GM21447 (cell line): ENCODE results near the gene DZIP1.
"Not testable (repeated sequence)": the region's sequence is repeated elsewhere in the genome, so short reads cannot be mapped to it uniquely, and the experiment has no call there.

Experiments
- ATAC-seq: cut with Tn5 transposase; IDR thresholded peaks from one replicate; pipeline ENCODE4 v1.9.1; 2021; ENCODE audit not compliant: unreplicated experiment

The DZIP1 gene

GRCh38 chr13:95603887-95604555 is 40.5 kb downstream of the DZIP1 start:
- no peak for ATAC-seq

DNA sequence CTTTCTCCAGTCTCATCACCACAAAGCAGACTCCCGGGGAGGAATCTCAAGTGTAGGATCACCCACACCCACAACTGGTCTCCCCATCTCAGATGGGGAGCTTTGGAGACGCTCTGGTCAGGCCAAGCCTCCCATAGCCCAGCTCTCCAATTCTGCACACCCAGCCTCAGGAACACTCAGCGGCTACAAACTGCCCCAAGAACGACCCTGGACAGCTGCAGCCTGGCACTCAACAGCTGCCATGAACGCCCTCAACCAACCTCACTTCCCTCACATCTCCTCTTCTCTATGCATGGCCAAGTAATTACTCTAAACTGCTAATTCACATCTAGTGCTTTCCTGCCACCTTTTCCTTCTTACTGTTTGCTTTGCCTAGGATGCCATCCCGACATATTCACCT is 42.6 kb downstream of the DZIP1 start:
- ATAC-seq: no peak

DNA sequence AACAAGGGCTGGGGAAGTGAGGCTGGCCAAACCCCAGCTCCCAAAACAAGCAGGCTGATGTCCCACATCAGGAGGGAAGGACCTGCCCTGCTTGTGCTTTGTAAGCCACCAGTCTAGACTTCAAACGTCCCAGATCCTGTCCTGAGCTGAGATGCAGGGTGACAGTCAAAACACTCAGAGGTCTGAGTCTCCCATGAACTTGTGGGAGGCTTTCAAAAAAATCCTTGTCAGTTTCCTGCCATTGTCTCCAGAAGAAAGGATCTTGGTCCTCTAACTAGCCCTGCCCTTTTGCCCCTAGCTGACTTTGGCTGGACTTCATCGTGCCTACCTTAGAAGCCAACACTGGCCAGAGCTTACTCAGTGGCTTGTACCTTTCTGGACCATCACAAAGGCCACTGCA is 43.3 kb downstream of the DZIP1 start:
- no peak for ATAC-seq

- ATAC-seq: no peak
Observed at GRCh38 chr13:95596701-95597100, 47.8 kb downstream of the DZIP1 start.

DNA sequence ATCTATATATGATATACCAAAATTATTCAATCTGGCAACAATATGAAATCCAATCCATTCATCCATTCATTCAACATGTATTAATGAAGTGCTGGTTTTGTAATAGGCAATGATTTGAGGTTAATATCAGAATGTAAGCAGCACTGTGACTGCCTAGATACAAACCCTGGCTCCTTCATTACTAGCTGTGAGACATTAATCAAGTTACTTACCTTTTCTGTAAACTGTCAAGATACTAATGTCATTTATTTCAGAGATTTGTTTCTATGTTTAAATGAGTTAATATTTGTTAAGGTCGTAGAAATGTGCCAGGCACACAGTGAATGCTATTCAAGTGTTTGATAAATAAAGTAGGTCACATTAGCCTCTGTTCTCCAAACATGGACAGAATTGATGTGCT is 51.0 kb downstream of the DZIP1 start:
- no peak for ATAC-seq

DNA sequence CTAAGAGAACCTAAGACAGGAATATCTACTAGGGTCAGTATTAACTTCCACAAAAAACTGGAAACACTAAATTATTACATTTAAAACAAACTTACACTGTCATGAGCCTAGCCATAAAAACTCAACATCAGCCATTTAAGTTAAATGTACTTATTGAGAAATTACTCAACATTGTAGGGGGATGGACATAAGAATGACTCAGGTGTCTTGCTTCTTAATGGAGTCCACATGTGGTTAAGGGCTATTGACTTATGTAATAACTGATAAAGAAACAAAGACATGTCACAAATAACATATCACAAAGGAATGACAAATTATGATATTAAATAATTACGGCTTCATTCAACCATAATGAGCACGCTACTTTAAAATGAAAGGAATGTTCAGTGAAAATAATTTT is 55.8 kb downstream of the DZIP1 start:
- ATAC-seq: no peak

DNA sequence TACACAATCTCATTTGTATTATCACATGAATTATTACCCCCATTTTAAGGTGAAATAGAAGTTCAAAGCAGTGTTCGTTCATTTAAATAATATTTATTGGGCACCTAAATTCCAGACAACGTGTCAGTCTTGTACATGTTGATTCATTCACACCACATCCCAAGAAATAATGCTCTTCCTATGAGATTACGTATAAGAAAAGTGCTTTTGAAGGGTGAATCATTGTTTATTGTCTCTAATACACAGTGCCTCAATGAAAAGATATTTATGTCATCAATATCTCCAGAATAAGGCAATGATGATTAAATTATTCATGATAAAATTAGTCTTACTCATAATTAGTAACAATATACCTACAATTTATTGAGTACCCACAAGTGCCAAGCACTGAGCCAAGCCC is 56.4 kb downstream of the DZIP1 start:
- ATAC-seq: no peak

DNA sequence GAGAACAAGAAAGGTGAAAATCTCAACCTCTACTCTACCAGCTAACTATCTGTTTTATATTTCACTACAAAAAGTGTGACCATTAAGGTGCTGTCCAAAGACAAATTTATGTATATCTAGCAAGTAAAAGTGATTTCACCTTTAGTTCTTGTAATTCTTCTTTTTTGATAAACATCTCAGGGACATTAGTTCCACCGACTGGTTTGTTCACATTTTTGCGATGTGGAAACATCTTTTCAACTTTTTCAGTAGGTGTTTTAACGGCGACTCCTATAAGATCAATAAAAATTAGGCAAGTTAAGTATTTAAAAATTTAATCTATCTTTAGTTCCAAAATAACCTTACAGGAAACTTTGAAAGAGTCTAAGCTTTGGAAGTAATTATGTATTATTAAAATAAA is 58.6 kb downstream of the DZIP1 start:
- no peak for ATAC-seq

DNA sequence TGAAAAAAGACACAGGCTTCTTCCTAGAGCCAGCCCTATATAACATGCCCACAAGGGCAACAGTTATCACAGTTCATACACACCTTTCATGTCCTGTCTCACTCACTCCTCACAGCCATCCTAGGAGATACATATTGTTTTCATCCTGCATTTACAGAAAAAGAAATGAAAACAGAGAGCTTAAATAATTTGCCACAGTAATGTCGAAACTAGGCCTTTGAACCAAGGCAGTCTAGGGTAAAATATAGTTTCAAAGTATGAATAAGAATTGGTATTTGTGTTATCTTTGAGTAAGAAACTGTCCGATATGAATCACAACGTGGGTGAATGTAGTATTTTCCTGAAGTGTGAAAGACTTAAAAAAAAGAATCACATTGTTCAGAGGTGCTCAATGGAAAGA is 65.2 kb downstream of the DZIP1 start:
- ATAC-seq: peak; percentile 75

- no peak for ATAC-seq
Observed at GRCh38 chr13:95573221-95573620, 71.3 kb downstream of the DZIP1 start.

- ATAC-seq: no peak
Observed at GRCh38 chr13:95571941-95572340, 72.6 kb downstream of the DZIP1 start.

GRCh38 chr13:95570016-95570415 is 74.5 kb downstream of the DZIP1 start:
- ATAC-seq: no peak

GRCh38 chr13:95568131-95568530 is 76.4 kb downstream of the DZIP1 start:
- ATAC-seq: no peak

GRCh38 chr13:95565758-95566157 is 78.7 kb downstream of the DZIP1 start:
- not testable (repeated sequence) for ATAC-seq

DNA sequence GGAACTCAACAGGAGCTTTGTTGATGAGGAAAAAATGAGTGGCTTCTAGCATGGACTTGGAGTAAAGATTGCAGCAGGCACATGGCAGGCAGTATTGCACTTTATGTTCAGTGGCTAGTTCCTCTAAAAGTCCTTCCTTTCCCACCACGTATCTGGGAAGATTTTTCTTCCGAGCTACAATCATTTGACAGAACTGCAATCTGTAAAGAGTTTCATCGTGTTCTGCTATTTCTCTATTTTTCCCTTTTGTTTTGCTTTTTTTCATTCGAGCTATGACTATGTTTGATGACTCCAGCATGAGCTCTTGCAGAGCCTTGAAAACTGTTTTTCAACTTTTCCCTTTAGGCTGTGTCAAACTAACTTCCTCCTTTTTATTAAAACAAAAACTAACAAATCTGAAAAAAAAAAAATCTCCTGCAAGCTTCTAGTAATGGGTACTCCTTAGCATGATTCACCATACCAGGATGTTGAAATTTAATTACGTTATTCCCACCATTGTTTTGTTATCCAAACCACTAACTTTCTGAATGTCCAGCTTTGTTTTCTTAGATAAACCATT is 79.7 kb downstream of the DZIP1 start:
- no peak for ATAC-seq

DNA sequence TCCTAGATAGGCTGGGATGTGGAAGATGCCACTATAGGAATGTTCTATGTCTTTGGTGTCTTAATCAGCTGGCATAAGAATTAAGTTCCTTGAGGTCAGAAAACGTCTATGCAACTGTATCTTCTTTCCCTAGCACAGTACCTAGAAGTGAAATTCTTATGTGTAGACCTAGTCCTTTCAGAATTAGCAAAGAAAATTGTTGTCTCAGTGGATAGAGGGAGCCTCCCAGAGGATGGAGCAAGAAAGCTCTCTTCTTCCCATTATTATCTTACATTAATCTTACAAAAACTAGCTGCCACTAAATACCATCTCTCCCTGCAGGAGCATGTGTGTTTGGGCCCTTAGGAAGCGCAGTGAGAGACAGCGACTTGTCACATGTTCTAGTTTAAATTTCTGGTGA is 80.4 kb downstream of the DZIP1 start:
- no peak for ATAC-seq

- ATAC-seq: no peak
Observed at GRCh38 chr13:95560387-95560786, 84.1 kb downstream of the DZIP1 start.

DNA sequence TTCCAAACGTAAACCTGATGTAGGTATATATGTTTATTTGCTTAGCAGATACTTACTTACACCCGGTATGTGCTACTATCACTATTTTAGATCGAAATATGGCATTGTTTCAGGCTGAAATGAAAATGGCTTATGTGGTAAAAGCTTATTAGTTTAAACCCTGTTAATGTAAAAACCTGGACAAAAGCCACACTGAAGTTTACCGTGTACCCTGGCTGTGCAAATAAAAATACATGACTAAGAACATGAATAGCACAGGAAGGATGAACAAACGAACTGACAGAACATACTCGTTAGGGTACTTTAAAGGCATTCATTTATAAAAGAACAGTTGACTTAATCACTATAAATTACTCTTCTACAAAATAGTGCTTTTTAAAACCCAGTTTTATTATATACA is 85.4 kb downstream of the DZIP1 start:
- no peak for ATAC-seq

DNA sequence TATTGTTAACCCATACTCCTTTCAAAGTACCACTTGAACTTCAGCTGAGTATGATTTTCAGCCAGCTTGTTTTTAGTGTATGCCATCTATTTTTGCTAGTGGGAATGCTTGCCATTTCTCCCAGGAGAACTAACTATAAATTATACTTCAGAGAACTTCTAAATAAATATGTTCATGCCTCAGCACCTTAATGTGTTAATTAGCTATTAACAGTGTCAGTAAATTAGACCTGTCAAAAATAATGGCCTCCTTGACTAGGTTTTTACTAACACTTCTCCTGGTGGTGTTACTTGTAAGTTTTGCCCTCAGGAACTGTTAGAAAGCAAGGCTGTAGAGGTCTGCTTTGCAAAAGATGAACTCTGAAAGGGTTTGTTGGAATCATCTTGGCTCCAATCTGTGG is 87.5 kb downstream of the DZIP1 start:
- ATAC-seq: no peak

DNA sequence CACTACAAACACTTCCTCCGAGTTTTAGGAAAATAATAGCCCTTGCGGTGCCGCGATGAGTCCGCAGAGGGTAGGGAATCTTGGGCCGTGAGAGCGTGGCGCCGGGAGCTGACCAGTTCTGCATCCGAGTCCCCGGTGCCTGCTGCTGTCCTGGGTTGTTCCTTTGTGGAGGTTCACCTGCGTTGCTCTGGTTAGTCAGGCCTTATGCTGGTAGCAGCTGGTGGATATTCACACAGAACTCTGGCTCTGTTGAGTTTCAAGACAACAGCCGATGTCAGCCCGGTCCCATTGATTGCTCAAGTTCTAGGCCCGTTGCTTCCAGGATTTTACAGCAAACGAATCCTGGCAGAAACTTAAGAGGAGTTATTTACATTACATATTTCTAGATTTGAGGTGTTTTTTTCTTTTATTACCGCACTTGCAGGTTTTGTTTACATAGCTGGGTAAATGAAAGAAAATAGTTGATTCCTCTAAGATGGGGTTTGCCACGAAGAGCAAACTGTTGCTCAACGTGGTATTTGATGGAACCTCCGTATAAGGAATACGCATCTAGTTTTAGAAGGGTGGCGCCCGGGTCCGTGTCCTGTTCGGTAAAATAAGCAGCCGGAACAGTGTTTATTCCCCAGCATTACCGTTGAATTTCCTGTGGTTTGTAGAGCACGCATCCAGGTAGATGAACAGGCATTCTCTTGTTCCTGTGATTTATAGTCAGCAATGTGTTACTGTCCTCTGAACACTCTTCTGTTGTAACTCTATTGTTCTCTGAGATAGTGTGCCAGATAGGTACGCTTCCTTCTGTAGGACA is 90.7 kb downstream of the DZIP1 start:
- ATAC-seq: no peak

DNA sequence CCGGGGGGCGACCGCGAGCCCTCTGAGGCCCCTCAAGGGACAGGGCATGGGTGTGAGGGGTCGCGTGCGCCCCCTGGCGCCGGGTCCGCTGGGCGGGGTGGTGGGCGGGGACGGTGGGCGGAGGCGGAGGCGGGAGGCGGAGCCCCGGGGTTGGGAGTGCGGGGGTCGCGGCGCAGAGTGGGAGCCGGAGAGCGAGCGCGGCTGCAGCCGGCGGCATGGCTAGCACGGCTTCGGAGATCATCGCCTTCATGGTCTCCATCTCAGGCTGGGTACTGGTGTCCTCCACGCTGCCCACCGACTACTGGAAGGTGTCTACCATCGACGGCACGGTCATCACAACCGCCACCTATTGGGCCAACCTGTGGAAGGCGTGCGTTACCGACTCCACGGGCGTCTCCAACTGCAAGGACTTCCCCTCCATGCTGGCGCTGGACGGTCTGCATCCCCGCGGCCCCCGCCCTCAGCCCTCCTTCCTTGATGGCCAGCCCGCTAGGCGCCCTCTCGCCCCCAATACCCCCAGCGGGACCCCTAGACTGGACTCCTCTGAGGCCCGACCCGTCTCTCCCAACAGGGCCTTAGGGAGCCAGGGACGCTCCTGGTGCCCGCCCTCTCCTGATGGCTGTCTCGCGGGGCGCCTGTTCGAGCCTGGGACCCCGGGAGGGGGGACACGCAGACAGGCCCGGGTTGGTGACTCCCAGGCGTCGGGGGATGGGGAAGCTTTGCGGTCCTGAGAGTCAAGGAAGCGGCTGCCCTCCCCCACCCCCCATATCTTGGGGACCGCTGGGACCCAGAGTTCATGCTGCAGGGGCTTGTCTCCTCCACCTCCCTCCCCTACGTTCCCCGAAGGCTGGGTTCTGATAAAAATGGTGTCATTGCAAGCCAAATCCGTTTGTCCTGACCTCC is 91.7 kb downstream of the DZIP1 start, which contains the start of gene CLDN10:
Gene CLDN10 (plus strand): TSS at position 182 of the 903 bp plus-strand sequence. CDS start 34 bp downstream, at position 216.
- no peak for ATAC-seq
